ENCODE data around the gene MRPL1. TPM values are rescaled to one million over a fixed set of nuclear protein-coding genes. Genes with fewer than 3 reads are reported as not detected.

MRPL1 gene
- total RNA-seq, 3 donors from 2014 or later, result 17.1 to 26.3 (median 21.0) TPM

DNA sequence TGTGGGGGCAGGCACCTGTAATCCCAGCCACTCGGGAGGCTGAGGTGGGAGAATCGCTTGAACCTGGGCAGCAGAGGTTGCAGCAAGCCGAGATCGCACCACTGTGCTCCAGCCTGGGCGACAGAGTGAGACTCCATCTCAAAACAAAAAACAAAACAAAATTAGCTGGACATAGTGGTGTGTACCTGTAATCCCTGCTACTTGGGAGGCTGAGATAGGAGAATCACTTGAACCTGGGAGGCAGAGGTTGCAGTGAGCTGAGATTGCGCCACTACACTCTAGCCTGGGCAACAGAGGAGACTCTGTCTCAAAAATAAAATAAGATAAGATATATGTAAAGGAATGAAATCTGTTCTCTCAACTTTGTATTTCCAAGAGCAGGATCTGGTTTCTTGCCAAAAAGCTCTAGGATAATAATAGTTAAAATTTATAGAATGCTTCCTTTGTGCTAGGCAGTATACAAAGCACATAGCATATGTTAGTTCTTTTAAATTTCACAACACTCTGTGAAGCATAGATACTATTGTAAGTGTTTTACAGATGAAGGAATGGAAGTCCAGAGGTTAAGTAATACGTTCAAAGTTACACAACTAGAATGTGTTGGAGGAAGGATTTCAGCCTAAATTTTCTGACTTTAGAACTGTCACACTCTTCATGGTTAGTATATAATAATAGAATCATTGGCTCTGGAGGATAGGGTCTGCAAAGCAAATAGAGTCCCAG, 10.3 kb downstream of the MRPL1 start:
- no peak overlapping the region for H3K4me3 ChIP-seq
- no peak for DNase-seq (ENCODE audit: low spot score in 2 of 2)
- TF ChIP-seq CTCF (IDR thresholded peaks at IDR 0.05) (no peak), POLR2AphosphoS5 (IDR thresholded peaks at IDR 0.05) (no peak), POLR2A (IDR thresholded peaks at IDR 0.05) (no peak)
- no peaks in the 10 kb centered on the region for H3K9me3 ChIP-seq
- no peaks in the 10 kb centered on the region for H3K36me3 ChIP-seq
- no peaks in the 10 kb centered on the region for H3K4me1 ChIP-seq
- no peaks in the 10 kb centered on the region for H3K27me3 ChIP-seq
- no peak overlapping the region for H3K27ac ChIP-seq
- intact Hi-C loops (cut with DNase I; ENCODE audit: low total_unique reads), result no loop called here

GRCh38 chr4:77877167-77877566, 14.5 kb downstream of the MRPL1 start:
- no peak for DNase-seq (ENCODE audit: low spot score in 2 of 2)
- no peaks in the 10 kb centered on the region for H3K27me3 ChIP-seq
- H3K36me3 ChIP-seq, result no peaks in the 10 kb centered on the region
- no peaks in the 10 kb centered on the region for H3K4me1 ChIP-seq
- intact Hi-C loops (cut with DNase I; ENCODE audit: low total_unique reads), result no loop called here
- no peak for TF ChIP-seq POLR2A (IDR thresholded peaks at IDR 0.05)
- no peak for TF ChIP-seq CTCF (IDR thresholded peaks at IDR 0.05)
- TF ChIP-seq POLR2AphosphoS5 (IDR thresholded peaks at IDR 0.05), result no peak
- no peaks in the 10 kb centered on the region for H3K9me3 ChIP-seq
- no peak overlapping the region for H3K4me3 ChIP-seq
- no peak overlapping the region for H3K27ac ChIP-seq

DNA sequence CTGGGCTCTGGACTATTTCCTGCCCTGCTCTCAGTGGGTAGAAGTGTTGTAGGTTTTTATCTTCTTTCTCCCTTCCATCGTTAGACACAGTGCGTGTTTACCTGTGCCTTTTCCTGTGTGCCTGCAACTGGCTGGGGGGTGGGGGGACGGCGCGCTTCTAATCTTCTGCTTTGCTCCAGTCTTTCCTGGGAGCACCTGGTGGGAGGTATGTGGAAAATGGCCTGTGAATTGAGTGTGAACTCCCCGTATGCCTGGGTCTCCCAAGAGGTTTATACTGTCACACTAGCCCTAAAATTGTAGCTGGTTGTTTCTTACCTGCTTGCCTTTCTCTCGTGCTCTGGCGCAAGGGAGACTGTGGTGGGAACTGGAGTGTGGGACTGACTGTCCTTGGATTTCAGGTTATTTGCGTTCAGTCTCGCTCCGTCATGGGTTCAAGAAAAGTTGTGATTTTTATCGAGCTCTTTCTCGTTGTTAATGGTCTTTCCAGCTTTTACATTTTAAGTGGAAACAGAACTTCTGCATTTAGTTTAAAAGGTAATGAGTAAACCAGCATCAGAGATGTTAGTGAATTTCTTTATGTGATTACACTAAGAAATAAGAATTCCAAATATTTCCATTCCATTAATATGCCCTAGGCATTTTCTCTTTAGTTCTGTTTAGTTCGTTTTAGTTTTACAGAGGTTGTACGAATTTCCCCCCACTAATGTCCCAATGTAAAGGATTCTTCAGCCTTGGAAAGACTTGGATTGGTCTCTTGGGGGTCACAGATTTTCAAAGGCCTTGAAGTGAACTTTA, 15.3 kb downstream of the MRPL1 start:
- intact Hi-C loops (cut with DNase I; ENCODE audit: low total_unique reads), result no loop called here
- Histone ChIP-seq H3K9me3 (no peaks in the 10 kb centered on the region), H3K36me3 (no peaks in the 10 kb centered on the region), H3K4me3 (no peak overlapping the region), H3K27ac (no peak overlapping the region), H3K4me1 (no peaks in the 10 kb centered on the region), H3K27me3 (no peaks in the 10 kb centered on the region)
- no peak for DNase-seq (ENCODE audit: low spot score in 2 of 2)
- TF ChIP-seq POLR2A (IDR thresholded peaks at IDR 0.05), result no peak
- no peak for TF ChIP-seq CTCF (IDR thresholded peaks at IDR 0.05)
- TF ChIP-seq POLR2AphosphoS5 (IDR thresholded peaks at IDR 0.05), result no peak

- no peak overlapping the region for H3K4me3 ChIP-seq
- H3K36me3 ChIP-seq, result no peaks in the 10 kb centered on the region
- no peak for DNase-seq (ENCODE audit: low spot score in 2 of 2)
- H3K27ac ChIP-seq, result peak overlapping the region in 1 of 2 donors; percentile 57
- H3K4me1 ChIP-seq, result no peaks in the 10 kb centered on the region
- TF ChIP-seq POLR2AphosphoS5 (IDR thresholded peaks at IDR 0.05), result no peak
- TF ChIP-seq POLR2A (IDR thresholded peaks at IDR 0.05), result no peak
- no peak for TF ChIP-seq CTCF (IDR thresholded peaks at IDR 0.05)
- intact Hi-C loops (cut with DNase I; ENCODE audit: low total_unique reads), result no loop called here
- H3K27me3 ChIP-seq, result no peaks in the 10 kb centered on the region
- H3K9me3 ChIP-seq, result no peaks in the 10 kb centered on the region
Measured at GRCh38 chr4:77880784-77881183, 18.2 kb downstream of the MRPL1 start.

Data from breast epithelium (tissue), 4 donors.